Measurements from ENCODE around the gene LIPT2. TPM values are rescaled to one million over a fixed set of nuclear protein-coding genes. Genes with fewer than 3 reads are reported as not detected.

The LIPT2 gene
- total RNA-seq, 4 donors from 2014 or later, result 2.2 to 4.7 (median 3.4) TPM

GRCh38 chr11:74449369-74449931 lies 44.1 kb downstream of the LIPT2 start:
- DNase-seq (ENCODE audit: low spot score), result no peak

GRCh38 chr11:74447720-74448119 lies 45.8 kb downstream of the LIPT2 start:
- DNase-seq (ENCODE audit: low spot score), result no peak
- no peak for ATAC-seq (ENCODE audit: low FRiP score)
- TF ChIP-seq, protein P1, sequence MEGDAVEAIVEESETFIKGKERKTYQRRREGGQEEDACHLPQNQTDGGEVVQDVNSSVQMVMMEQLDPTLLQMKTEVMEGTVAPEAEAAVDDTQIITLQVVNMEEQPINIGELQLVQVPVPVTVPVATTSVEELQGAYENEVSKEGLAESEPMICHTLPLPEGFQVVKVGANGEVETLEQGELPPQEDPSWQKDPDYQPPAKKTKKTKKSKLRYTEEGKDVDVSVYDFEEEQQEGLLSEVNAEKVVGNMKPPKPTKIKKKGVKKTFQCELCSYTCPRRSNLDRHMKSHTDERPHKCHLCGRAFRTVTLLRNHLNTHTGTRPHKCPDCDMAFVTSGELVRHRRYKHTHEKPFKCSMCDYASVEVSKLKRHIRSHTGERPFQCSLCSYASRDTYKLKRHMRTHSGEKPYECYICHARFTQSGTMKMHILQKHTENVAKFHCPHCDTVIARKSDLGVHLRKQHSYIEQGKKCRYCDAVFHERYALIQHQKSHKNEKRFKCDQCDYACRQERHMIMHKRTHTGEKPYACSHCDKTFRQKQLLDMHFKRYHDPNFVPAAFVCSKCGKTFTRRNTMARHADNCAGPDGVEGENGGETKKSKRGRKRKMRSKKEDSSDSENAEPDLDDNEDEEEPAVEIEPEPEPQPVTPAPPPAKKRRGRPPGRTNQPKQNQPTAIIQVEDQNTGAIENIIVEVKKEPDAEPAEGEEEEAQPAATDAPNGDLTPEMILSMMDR (IDR thresholded peaks at IDR 0.05), result no peak

More at GRCh38 chr11:74449369-74449931, 44.1 kb downstream of the LIPT2 start:
- ATAC-seq (ENCODE audit: low FRiP score), result peak; percentile 65
- TF ChIP-seq, protein P1 (IDR thresholded peaks at IDR 0.05), result peak in 2 of 3 donors; percentile 11 to 58

DNA sequence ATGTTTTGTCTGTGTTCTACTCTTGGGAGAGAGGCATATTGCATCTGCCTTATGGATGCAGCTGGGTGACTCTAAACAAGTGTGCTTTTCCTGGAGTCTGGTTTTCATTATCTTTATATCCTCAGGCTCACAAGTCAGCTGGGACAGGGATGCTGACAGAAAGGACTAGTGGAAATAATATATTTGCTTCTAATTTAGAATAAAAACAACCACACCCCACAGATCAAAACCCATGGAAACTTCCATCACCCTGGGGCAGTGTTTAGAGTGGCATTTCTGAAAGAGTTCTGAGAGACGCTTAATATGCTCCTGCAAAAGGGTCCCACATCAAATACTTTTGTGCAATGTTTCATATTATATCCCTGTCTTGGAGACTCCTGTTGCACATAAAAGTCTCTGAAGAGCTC lies 47.0 kb downstream of the LIPT2 start:
- ATAC-seq (ENCODE audit: low FRiP score) (no peak), DNase-seq (ENCODE audit: low spot score) (no peak)
- TF ChIP-seq, protein P1 (IDR thresholded peaks at IDR 0.05), result no peak

- TF ChIP-seq, protein P1 (IDR thresholded peaks at IDR 0.05), result no peak
- no peak for DNase-seq (ENCODE audit: low spot score)
- no peak for ATAC-seq (ENCODE audit: low FRiP score)
These were observed 49.2 kb downstream of the LIPT2 start for GRCh38 chr11:74444173-74444826.

- ATAC-seq (ENCODE audit: low FRiP score) (no peak), DNase-seq (ENCODE audit: low spot score) (no peak)
- TF ChIP-seq, protein P1 (IDR thresholded peaks at IDR 0.05), result no peak
These were observed 50.3 kb downstream of the LIPT2 start for GRCh38 chr11:74443071-74443864.

- TF ChIP-seq, protein P1 (IDR thresholded peaks at IDR 0.05), result no peak
- DNase-seq (ENCODE audit: low spot score) (no peak), ATAC-seq (ENCODE audit: low FRiP score) (no peak)
These were observed 50.9 kb downstream of the LIPT2 start for GRCh38 chr11:74442636-74443035.

Small RNAs within 50 kb of the gene (small RNA-seq; reads per million reads assigned to genes)
- gene CYCSP27, result not detected

Other genes with a start within 250 kb of the LIPT2 start
- gene P4HA3, start 182.1 kb downstream of the LIPT2 start, total RNA-seq, result 1 to 10 TPM in 2 of 4 donors, under 1 TPM in 2; 0.50 to 4.4 (median 1.6) TPM
- 1 to 10 TPM; 2.7 to 4.5 (median 3.1) TPM for gene PGM2L1, start 95.3 kb downstream of the LIPT2 start, total RNA-seq
- 10 to 100 TPM in 3 of 4 donors, 1 to 10 TPM in 1; 8.9 to 18.1 (median 11.0) TPM for gene KCNE3, start 26.2 kb downstream of the LIPT2 start, total RNA-seq
- gene POLD3, start 98.9 kb upstream of the LIPT2 start, total RNA-seq, result 10 to 100 TPM in 3 of 4 donors, 1 to 10 TPM in 1; 9.7 to 17.5 (median 12.1) TPM
- gene CHRDL2, start 237.7 kb upstream of the LIPT2 start, total RNA-seq, result under 1 TPM in 2 of 4 donors, not detected in 2; 0.28 to 0.96 TPM